ENCODE data around the gene LMLN. TPM values are rescaled to one million over a fixed set of nuclear protein-coding genes. Genes with fewer than 3 reads are reported as not detected.

Gene LMLN
- total RNA-seq, 2 experiments from 2014 or later = 3.5 to 3.6 TPM

GRCh38 chr3:198061119-198062067 is 101.4 kb downstream of the LMLN start:
- intact Hi-C loops (cut with DNase I, micrococcal nuclease) = no loop called here
- H3K4me1 Mint-ChIP-seq (ENCODE audit: low read depth) = no peaks in the 10 kb centered on the region
- peaks cover 9% of the 10 kb centered on the region for H3K27me3 Mint-ChIP-seq
- H3K36me3 Mint-ChIP-seq (ENCODE audit: low read depth) = no peaks in the 10 kb centered on the region
- Histone ChIP-seq H3K27me3 (ENCODE audit: control insufficient read depth in 1 of 2, insufficient read depth in 2 of 2, low read length in 2 of 2) (peaks cover 0 to 4% of the 10 kb centered on the region in 2 experiments), H3K27ac (ENCODE audit: low read depth in 1 of 2, low read length in 2 of 2) (no peak overlapping the region), H3K4me1 (ENCODE audit: insufficient read depth, low read length) (no peaks in the 10 kb centered on the region), H3K9me3 (ENCODE audit: control insufficient read depth in 1 of 2, insufficient read depth in 1 of 2, low read length in 2 of 2) (no peaks in the 10 kb centered on the region), H3K36me3 (ENCODE audit: insufficient read depth, low read length) (no peaks in the 10 kb centered on the region), H3K4me3 (ENCODE audit: low read length) (no peak overlapping the region)
- ATAC-seq (ENCODE audit: poor library complexity) (no peak), DNase-seq (no peak)
- ChIA-PET CTCF (interaction anchor here (1.4 to 1.5 kb wide), 2 partner anchors 9 to 19 kb away, joined by 3 read pairs; no protein-coding TSS in a partner anchor), POLR2A (no interaction called here)
- H3K4me3 Mint-ChIP-seq = no peak overlapping the region
- H3K27ac Mint-ChIP-seq = no peak overlapping the region
- no peaks in the 10 kb centered on the region for H3K9me3 Mint-ChIP-seq
- TF ChIP-seq, protein P1, sequence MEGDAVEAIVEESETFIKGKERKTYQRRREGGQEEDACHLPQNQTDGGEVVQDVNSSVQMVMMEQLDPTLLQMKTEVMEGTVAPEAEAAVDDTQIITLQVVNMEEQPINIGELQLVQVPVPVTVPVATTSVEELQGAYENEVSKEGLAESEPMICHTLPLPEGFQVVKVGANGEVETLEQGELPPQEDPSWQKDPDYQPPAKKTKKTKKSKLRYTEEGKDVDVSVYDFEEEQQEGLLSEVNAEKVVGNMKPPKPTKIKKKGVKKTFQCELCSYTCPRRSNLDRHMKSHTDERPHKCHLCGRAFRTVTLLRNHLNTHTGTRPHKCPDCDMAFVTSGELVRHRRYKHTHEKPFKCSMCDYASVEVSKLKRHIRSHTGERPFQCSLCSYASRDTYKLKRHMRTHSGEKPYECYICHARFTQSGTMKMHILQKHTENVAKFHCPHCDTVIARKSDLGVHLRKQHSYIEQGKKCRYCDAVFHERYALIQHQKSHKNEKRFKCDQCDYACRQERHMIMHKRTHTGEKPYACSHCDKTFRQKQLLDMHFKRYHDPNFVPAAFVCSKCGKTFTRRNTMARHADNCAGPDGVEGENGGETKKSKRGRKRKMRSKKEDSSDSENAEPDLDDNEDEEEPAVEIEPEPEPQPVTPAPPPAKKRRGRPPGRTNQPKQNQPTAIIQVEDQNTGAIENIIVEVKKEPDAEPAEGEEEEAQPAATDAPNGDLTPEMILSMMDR (IDR thresholded peaks at IDR 0.05) = no peak

DNA sequence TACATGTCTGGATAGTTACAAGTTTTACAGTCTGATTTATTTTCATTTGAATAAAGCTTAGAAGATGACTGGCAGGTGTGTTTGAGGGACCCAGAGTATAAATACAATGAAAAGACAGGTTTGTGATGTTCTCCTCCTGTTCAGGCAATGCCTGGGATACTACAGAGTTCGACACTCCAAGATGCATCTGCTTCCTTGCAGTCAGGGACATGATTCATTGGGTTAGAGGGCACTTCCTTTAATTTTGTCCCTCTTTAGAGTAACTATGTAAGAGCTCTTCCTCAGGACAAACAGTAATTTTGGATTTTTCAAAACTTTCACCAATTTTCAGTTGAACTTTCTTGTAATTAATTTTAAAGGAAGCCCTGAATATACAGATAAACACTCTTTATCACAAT is 102.0 kb downstream of the LMLN start:
- ChIA-PET POLR2A (no interaction called here), CTCF (interaction anchor here (1.4 kb wide), 1 partner anchor 18 kb away, joined by 3 read pairs; no protein-coding TSS in a partner anchor)
- no peaks in the 10 kb centered on the region for H3K36me3 Mint-ChIP-seq (ENCODE audit: low read depth)
- H3K4me1 Mint-ChIP-seq (ENCODE audit: low read depth) = no peaks in the 10 kb centered on the region
- no peaks in the 10 kb centered on the region for H3K9me3 ChIP-seq (ENCODE audit: control insufficient read depth in 1 of 2, insufficient read depth in 1 of 2, low read length in 2 of 2)
- TF ChIP-seq, protein P1 (IDR thresholded peaks at IDR 0.05) = no peak
- H3K27me3 Mint-ChIP-seq = peaks cover 9% of the 10 kb centered on the region
- H3K36me3 ChIP-seq (ENCODE audit: insufficient read depth, low read length) = no peaks in the 10 kb centered on the region
- no peak for ATAC-seq (ENCODE audit: poor library complexity)
- H3K4me3 Mint-ChIP-seq = no peak overlapping the region
- H3K9me3 Mint-ChIP-seq = no peaks in the 10 kb centered on the region
- DNase-seq = no peak
- no peaks in the 10 kb centered on the region for H3K4me1 ChIP-seq (ENCODE audit: insufficient read depth, low read length)
- H3K4me3 ChIP-seq (ENCODE audit: low read length) = no peak overlapping the region
- H3K27me3 ChIP-seq (ENCODE audit: control insufficient read depth in 1 of 2, insufficient read depth in 2 of 2, low read length in 2 of 2) = peaks cover 0 to 4% of the 10 kb centered on the region in 2 experiments
- H3K27ac Mint-ChIP-seq = no peak overlapping the region
- intact Hi-C loops (cut with DNase I, micrococcal nuclease) = no loop called here
- no peak overlapping the region for H3K27ac ChIP-seq (ENCODE audit: low read depth in 1 of 2, low read length in 2 of 2)

GRCh38 chr3:198064420-198064819 is 104.4 kb downstream of the LMLN start:
- POLR2A ChIA-PET = no interaction called here
- H3K27me3 ChIP-seq (ENCODE audit: control insufficient read depth in 1 of 2, insufficient read depth in 2 of 2, low read length in 2 of 2) = peaks cover 0 to 4% of the 10 kb centered on the region in 2 experiments
- ATAC-seq (ENCODE audit: poor library complexity) (no peak), DNase-seq (no peak)
- Mint-ChIP-seq H3K4me1 (ENCODE audit: low read depth) (no peaks in the 10 kb centered on the region), H3K27ac (no peak overlapping the region), H3K9me3 (no peaks in the 10 kb centered on the region), H3K36me3 (ENCODE audit: low read depth) (no peaks in the 10 kb centered on the region), H3K4me3 (no peak overlapping the region), H3K27me3 (peaks cover 8% of the 10 kb centered on the region)
- H3K9me3 ChIP-seq (ENCODE audit: control insufficient read depth in 1 of 2, insufficient read depth in 1 of 2, low read length in 2 of 2) = no peaks in the 10 kb centered on the region
- CTCF ChIA-PET = no interaction called here
- H3K36me3 ChIP-seq (ENCODE audit: insufficient read depth, low read length) = no peaks in the 10 kb centered on the region
- no peaks in the 10 kb centered on the region for H3K4me1 ChIP-seq (ENCODE audit: insufficient read depth, low read length)
- H3K27ac ChIP-seq (ENCODE audit: low read depth in 1 of 2, low read length in 2 of 2) = no peak overlapping the region
- no peak overlapping the region for H3K4me3 ChIP-seq (ENCODE audit: low read length)
- TF ChIP-seq, protein P1 (IDR thresholded peaks at IDR 0.05) = no peak
- intact Hi-C loops (cut with DNase I, micrococcal nuclease) = no loop called here
